HG02759 (cell line): ENCODE data around the gene TLR10.
"Not testable (repeated sequence)": the region's sequence is repeated elsewhere in the genome, so short reads cannot be mapped to it uniquely, and the experiment has no call there.

Experiments used
- ATAC-seq: cut with Tn5 transposase; IDR thresholded peaks from one replicate; pipeline ENCODE4 v1.9.1; 2021; ENCODE audit warnings: mild to moderate bottlenecking, moderate library complexity; ENCODE audit not compliant: unreplicated experiment

The TLR10 gene

DNA sequence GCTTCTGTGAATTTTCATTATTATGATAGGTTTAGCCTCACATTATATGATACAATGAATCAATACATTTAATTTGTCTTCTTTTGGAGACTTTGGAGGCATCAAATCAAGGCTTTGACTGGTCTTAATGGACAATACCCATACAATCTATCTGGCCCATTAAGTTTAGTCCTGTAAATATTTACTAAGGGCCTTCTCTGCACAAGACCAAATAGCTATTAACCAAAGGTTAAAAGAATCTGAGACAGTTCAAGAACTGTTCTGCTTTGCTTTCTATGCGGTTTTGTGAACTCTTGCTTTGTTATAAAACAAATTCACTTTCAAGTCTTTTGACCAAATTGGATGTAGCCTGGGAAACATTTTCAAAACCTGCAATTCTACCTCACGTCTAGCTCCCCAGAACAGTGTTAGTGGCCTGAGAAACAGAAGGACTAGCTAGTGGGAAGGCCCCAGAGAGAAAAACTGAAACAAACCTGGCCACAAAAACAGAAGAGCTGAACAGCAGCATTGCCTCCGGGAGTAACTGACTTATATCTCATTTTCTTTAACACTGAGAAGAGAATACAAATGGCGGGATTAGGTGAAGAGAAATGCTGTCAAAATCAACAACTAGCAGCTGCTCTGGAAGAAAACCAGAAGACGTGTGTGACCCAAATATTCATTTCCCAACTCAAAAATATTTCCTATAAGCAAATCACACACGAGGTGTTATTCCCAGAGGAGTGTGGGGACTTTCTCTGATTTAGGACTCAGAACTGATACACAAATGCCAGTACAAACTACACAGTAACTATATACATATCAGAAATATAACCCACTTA lies 21.3 kb upstream of the TLR10 start:
- peak; percentile 62 for ATAC-seq

DNA sequence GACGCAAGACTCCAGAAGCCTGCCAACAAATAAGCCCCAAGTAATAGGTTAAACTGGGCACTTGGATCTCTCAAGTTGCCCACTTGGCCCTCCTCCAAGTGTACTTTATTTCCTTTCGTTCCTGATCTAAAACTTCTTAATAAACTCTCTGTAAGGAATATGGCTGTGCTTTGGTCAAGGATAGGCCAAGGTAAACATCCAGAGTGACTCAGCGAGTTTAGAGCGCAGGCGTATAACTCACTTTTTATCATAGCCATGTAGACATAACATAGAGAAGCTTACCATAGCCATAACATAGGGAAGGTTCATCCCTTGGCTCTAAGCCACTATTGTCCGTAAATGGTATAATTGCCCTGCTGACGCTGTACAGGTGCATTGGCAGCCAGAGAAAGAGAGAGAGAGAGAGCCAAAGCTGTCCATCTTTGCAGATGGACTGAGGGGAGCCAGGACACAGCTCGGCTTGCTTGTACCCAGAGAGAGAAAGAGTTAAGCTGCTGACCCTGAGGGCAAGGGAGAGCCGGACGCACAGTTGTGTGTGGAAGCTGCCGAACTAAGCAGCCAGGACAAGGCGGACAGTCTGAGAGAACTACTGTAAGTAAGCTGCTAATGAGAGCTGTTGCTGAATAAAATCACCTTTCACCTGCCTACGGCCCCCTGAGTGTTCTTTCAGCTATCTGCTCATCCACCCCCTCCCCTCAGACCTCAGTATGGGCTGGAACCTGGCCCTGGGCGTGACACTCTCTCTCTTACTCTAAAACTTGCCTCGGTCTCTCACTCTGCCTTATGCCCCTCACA lies 20.0 kb upstream of the TLR10 start:
- ATAC-seq, result no peak

DNA sequence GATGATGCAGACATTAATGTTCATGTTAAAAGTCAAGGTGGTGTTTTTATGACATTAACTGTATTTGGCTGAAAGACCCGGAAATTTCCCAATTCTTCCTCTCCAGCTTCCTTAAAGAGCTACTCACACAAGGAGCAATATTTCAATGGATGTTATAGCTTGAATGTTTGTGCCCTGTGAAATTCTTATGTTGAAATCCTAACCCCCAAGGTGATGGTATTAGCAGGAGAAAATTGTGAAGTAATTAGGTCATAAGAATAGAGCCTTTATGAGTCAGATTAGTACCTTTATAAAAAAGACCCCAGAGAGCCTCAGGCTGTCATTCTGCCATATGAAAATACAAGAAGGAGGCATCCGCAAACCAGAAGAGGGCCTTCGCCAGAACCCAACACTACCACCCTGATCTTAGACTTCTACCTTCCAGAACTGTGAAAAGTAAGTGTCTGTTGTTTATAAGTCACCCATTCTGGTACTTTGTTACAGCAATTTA lies 18.2 kb upstream of the TLR10 start:
- no peak for ATAC-seq

DNA sequence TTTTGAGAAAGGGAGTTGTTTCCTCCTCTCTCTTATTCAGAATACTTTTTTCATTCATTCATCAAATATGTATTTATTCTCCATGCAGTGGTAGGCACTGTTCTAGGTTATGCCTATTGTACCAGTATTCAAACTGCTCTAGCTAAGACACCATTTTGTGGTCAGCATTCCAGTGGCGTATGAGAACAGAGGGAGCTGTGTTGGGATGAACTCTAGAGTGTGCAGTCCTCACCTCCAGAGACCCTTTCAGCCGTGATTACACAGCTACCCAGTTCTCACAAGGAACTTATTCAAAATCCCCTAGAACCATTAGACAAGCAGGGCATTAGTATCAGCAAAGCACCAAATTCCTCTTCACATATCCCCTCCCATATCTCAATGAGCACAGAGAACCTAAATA lies 17.6 kb upstream of the TLR10 start:
- ATAC-seq, result no peak

DNA sequence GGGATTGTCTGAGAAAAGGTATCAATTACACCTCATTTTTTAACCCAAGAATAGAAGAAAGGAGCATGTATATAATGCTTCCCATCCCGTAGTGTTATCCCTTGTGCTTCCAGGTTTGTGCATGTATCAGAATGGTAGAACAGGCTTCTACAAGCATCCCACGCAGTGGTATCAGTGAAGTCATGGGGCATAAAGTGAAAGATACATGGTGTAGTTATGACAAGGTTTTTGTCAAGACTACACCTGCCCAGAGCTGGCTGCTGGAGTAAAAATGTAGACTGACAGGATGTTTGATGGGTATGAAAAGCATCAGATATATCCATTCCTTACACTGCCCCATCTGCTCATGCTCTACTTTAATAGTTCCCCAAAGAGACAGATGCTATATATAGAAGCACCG lies 12.3 kb upstream of the TLR10 start:
- ATAC-seq, result no peak

DNA sequence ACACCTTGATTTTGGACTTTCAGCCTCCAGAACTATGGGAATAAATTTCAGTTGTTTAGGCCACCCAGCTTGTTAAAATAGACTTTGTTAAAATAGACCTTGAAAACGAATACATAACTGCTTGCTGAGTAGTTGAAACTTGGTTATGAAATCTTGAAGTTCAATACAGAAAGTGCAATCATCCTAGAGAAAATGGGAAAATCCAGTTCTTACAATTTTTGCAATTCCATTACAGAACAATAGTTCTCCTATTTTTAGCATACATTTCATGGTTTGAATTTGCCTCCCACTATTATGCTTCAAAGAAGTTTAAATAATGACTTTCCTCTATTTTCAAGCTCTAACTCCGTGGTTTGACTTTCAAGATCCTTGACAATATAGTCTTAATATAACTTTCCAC lies 11.3 kb upstream of the TLR10 start:
- no peak for ATAC-seq

DNA sequence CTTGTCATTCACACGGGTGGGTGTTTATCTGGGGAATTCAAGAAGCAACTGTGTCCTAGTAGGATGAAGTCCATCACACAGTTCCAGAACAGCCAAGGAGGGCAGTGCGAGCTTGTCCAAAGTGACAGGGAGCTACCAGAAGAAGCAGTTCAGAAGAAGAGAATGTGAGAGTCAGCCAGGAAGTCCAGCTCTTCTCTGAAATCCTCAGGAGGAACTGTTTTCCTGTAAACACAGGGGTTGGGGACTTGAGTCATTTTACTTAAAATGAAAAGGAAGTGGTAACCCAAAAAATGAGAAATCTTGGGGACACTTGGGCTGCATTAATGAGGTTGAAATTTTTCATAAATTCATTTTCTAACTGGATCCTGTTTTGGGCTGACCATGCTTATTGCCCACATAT lies 8.2 kb upstream of the TLR10 start:
- no peak for ATAC-seq

DNA sequence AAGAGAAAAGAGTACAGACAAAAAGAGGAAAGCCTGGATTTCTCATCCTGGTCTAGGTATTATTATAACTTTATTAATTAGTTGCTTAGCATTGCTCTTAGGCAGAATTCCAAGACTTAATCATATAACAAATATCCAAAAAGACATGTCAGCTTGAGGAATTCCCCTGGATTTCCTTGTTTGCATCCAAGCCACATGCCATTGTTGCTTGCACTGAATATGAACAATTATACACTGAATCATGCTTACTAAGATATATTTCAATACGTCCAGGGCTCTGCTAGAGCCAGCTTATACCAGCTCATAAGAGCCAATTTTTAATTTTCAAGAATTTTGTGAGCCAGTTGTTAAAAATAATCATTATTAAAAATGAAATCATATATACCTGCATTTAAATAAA lies 5.5 kb upstream of the TLR10 start:
- no peak for ATAC-seq

DNA sequence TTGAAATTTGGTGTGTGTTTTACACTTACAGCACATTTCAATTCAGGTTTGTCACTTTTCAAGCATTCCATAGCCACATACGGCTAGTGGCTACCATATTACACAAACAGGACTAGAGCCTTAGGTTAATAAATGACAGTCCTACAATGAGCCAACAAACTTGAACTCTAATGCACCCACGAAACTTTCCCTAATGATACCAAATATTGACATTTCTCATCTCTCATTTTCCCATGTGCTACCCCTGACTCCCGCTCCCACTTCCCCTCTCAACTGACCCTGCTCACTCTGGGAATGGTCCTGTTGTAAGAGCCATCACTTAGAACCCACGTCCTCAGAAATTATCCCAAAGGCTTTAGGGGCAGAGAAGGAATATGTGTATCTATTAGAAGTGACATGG lies 4.9 kb upstream of the TLR10 start:
- ATAC-seq, result no peak

DNA sequence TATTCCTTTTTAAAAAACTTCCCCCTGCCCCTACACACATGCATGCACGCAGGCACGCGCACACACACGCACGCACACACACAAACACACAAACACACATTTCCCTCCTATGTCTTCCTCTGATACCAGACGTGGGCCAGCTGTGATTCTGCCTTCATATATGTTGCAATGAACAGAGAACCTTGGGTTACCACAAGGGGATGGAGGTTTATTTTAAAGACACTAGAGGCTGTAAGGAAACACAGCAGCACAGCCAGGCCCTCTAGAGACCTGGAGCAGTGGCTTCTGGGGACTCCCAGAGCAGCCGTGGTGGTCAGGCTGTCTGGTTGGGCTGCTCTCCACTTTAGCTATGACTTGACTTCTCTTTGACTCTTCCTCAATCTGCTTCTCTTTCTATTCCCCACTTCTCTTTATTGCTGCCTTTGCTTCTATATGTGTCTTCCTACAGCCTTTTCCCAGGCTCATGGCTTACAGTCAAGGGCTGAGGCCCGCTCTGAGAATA lies 3.2 kb upstream of the TLR10 start:
- ATAC-seq, result peak; percentile 70

DNA sequence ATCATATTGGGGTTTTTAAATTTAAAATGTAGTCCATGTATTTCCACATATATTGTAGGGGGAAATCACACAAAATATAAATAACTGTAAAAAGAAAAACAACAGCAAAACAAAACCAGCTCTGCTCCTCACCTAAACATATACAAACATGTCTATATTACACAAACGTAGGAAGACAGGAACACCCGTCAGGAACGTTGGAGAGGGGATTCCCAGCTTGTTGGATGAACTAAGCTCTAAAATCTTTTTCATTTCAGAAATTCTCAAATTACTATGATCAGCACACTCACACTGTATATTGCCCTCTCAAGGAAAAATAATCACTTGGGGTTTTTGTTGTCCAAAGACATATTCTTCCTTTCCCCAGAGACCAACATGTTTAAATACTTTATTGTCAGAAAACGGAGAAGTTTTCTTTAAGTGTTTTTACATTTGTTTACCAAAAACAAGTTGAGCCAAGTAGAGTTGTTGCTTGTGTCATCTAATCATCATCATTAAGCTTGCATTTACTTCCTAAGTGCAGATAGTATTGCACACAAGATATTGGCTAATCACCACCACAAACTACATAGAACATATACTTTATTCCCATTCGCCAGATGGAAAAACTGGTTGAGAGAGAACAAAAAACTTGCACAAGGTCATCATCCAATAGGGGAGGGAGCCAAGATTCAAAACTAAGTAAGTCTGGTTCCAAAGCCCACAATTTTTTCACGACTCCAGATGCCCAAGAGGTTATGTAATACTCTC lies 2.4 kb upstream of the TLR10 start:
- ATAC-seq, result no peak

DNA sequence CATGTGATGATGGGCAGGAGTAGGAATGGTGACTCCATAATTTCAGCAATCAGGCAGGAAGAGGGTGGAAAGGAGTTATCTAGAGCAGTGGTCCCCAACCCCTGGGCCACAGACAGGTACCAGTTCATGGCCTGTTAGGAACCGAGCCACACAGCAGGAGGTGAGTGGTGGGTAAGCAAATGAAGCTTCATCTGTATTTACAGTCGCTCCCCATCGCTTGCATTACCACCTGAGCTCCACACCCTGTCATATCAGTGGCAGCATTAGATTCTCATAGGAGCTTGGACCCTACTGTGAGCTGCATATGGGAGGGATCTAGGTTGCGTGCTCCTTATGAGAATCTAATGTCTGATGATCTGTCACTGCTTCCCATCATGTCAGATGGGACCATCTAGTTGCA lies 1.4 kb upstream of the TLR10 start:
- no peak for ATAC-seq

DNA sequence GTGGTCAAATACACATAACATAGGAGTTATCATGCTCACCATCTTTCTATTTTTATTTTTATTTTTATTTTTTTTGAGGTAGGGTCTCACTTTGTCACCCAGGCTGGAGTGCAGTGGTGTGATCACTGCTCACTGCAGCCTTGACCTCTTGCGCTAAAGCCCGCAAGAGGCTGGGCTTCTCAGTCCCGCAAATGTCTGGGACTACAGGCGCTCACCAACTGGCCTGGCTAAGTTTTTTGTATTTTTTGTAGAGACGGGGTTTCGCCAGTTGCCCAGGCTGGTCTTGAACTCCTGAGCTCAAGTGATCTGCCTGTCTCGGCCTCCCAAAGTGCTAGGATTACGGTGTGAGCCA lies 295 bp upstream of the TLR10 start:
- no peak for ATAC-seq

DNA sequence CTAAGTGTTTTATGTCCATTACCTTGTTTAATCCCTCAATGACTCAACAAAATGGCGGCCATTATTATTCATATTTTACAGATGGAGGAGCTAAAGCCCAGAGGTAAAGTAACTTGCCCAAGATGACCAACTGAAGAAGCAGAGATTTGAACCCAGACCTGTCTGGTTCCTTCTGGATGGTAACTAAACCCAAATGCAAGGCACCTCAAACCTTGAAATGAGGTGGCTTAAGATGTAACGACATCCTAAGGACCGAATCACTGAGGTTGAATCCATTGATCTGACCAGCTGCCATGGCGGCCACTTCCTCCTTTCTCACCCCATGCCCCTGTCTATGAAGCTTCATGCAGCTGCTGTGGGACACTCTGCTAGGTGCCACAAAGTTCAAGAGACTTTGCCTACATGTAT lies 932 bp downstream of the TLR10 start:
- no peak for ATAC-seq

DNA sequence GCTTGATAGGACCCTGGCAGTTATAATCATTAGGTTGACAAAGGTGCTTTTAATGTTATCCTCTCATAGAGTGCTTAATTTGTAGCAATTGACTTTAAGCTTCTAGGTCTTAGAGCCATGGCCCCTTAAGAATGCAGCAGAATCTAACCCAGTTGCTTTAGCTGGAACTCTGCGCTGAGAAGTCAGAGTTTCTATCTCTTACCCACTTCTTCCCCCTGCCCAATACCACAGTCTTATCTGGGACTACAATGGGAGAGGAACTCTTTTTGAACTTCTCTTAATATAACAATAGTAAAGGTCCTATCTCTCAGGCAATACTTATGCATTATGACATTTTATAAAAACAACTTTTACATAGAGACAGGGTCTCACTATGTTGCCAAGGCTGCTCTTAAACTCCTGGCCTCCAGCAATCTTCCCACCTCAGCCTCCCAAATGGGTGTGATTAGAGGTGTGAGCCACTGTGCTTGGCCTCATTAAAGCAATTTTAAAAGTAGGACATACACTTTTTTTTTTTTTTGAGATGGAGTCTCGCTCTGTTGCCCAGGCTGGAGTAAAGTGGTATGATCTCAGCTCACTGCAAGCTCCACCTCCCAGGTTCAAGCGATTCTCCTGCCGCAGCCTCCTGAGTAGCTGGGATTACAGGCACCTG lies 1.8 kb downstream of the TLR10 start:
- no peak for ATAC-seq

DNA sequence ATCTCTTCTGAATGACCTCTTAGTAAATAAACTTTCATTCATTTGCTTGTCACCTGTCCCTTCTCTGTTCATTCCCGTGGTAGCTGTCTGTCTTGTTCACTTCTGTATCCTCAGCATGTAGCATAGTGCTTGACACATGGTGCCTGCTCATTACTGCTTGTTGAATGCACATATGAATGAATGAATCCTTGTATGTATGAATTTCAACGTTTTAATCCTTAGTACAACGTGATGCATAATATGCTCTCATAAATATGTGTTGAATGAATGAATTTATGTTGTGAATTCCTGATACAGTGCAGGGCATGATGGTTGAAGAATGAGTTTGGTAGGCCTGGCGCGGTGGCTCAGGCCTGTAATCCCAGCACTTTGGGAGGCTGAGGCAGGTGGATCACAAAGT lies 3.0 kb downstream of the TLR10 start:
- ATAC-seq, result no peak

DNA sequence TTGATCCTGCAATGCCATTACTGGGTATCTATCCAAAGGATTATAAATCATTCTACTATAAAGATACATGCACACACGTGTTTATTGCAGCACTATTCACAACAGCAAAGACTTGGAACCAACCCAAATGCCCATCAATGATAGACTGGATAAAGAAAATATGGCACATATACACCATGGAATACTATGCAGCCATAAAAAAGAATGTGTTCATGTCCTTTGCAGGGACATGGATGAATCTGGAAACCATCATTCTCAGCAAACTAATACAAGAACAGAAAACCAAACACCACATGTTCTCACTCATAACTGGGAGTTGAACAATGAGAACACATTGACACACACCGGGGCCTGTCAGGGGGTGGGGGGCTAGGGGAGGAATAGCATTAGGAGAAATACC lies 4.9 kb downstream of the TLR10 start:
- ATAC-seq, result not testable (repeated sequence)

DNA sequence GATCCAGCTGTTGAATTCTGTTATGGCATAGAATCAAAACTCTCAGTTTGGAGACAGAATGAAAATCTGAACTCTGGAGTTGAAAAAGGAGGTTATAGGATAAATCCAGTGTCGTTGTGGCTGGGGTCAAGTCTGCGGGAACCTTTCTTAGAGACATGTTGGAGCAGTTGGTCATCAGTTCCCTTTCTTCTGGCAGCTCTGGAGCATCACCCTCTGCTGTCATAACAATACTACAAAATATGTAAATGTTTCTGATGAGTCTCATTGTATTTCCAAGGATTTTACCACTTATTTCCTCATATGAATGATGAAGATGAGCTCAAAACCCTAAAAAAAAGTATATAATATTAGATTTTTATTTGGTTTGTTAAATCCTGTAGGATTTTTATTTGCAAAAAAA lies 7.5 kb downstream of the TLR10 start:
- ATAC-seq, result no peak

DNA sequence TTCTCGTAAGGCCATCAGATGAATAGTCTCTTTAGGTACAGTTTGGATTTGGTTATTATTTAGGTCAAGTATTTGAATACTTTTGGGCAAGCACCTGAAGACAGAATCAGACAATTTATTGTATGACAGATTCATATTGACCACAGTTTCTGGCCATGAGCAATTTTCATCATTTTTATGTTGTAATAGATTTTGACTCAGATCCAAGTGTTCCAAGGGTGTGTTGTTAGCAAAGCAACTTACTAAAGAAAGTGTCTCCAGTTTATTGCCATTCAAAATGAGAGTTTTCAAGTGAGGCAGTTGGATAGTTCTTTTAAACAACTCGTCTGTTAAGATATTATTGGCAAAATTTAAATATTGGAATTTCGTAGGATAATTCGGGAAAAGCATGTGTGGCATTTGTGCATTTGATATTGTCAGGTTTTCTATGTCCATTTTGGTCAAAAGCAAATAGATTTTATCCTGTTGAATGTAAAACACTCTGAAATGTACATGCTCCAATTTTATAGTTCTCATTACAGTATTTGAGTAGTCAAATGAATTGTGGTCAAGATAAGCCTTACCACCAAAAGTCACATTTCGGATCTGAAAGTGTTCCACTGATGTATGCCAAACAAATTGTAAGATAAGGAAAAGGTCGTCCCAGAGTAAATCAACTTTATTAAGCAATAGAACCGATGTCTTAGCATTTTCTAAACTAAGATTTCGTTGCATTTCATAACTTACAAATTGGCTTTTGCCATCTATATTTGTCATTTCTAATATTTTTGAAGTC lies 8.4 kb downstream of the TLR10 start:
- no peak for ATAC-seq

DNA sequence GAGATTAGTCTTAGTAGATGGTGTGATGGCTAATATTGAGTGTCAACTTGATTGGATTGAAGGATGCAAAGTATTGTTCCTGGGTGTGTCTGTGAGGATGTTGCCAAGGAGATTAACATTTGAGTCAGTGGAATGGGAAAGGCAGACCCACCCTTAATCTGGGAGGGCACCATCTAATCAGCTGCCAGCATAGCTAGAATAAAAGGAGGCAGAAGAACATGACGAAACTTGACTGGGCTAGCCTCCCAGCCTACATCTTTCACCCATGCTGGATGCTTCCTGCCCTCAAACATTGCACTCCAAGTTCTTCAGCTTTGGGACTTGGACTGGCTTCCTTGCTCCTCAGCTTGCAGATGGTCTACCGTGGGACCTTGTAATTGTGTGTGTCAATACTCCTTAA lies 12.5 kb downstream of the TLR10 start:
- not testable (repeated sequence) for ATAC-seq
